ENCODE measurements around the gene SMG5. TPM values are rescaled to one million over a fixed set of nuclear protein-coding genes. Genes with fewer than 3 reads are reported as not detected.

The SMG5 gene
- total RNA-seq, 2 experiments from 2014 or later, result 51.6 to 56.1 TPM

DNA sequence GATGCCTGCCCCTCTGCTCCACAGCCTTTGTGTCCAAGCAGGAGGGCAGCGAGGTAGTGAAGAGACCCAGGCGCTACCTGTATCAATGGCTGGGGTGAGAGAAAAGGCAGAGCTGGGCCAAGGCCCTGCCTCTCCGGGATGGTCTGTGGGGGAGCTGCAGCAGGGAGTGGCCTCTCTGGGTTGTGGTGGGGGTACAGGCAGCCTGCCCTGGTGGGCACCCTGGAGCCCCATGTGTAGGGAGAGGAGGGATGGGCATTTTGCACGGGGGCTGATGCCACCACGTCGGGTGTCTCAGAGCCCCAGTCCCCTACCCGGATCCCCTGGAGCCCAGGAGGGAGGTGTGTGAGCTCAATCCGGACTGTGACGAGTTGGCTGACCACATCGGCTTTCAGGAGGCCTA is 39.9 kb downstream of the SMG5 start:
- TF ChIP-seq, protein P1, sequence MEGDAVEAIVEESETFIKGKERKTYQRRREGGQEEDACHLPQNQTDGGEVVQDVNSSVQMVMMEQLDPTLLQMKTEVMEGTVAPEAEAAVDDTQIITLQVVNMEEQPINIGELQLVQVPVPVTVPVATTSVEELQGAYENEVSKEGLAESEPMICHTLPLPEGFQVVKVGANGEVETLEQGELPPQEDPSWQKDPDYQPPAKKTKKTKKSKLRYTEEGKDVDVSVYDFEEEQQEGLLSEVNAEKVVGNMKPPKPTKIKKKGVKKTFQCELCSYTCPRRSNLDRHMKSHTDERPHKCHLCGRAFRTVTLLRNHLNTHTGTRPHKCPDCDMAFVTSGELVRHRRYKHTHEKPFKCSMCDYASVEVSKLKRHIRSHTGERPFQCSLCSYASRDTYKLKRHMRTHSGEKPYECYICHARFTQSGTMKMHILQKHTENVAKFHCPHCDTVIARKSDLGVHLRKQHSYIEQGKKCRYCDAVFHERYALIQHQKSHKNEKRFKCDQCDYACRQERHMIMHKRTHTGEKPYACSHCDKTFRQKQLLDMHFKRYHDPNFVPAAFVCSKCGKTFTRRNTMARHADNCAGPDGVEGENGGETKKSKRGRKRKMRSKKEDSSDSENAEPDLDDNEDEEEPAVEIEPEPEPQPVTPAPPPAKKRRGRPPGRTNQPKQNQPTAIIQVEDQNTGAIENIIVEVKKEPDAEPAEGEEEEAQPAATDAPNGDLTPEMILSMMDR (IDR thresholded peaks at IDR 0.05), result no peak
- Mint-ChIP-seq H3K27ac (no peak overlapping the region), H3K36me3 (ENCODE audit: low read depth) (peaks cover 31% of the 10 kb centered on the region), H3K4me3 (no peak overlapping the region), H3K27me3 (no peaks in the 10 kb centered on the region), H3K9me3 (no peaks in the 10 kb centered on the region), H3K4me1 (ENCODE audit: low read depth) (peaks cover 21% of the 10 kb centered on the region)
- DNase-seq, result no peak
- POLR2A ChIA-PET, result no interaction called here
- no peaks in the 10 kb centered on the region for H3K27me3 ChIP-seq (ENCODE audit: control insufficient read depth in 1 of 2, insufficient read depth in 2 of 2, low read length in 2 of 2)
- ATAC-seq (ENCODE audit: poor library complexity), result no peak
- CTCF ChIA-PET, result no interaction called here
- no peaks in the 10 kb centered on the region for H3K9me3 ChIP-seq (ENCODE audit: control insufficient read depth in 1 of 2, insufficient read depth in 1 of 2, low read length in 2 of 2)
- H3K4me3 ChIP-seq (ENCODE audit: low read length), result no peak overlapping the region
- H3K4me1 ChIP-seq (ENCODE audit: insufficient read depth, low read length), result peaks cover 20% of the 10 kb centered on the region
- intact Hi-C loops (cut with DNase I, micrococcal nuclease), result no loop called here
- peaks cover 26% of the 10 kb centered on the region for H3K36me3 ChIP-seq (ENCODE audit: insufficient read depth, low read length)
- H3K27ac ChIP-seq (ENCODE audit: low read depth in 1 of 2, low read length in 2 of 2), result no peak overlapping the region

GRCh38 chr1:156241926-156242325 is 40.7 kb downstream of the SMG5 start, which contains the start of gene BGLAP:
TSS of gene BGLAP (plus strand) at chr1:156242184. CDS start at chr1:156242232, 48 bp downstream.
- intact Hi-C loops (cut with DNase I, micrococcal nuclease), result no loop called here
- peaks cover 38% of the 10 kb centered on the region for H3K36me3 Mint-ChIP-seq (ENCODE audit: low read depth)

GRCh38 chr1:156241311-156241811 is 41.3 kb downstream of the SMG5 start:
- CTCF ChIA-PET, result interaction anchor here (1.2 kb wide), 1 partner anchor 16 kb away, joined by 5 read pairs; no protein-coding TSS in a partner anchor
- intact Hi-C loops (cut with DNase I, micrococcal nuclease), result no loop called here
- Histone ChIP-seq H3K4me3 (ENCODE audit: low read length) (no peak overlapping the region), H3K4me1 (ENCODE audit: insufficient read depth, low read length) (peaks cover 19% of the 10 kb centered on the region), H3K9me3 (ENCODE audit: control insufficient read depth in 1 of 2, insufficient read depth in 1 of 2, low read length in 2 of 2) (no peaks in the 10 kb centered on the region), H3K36me3 (ENCODE audit: insufficient read depth, low read length) (peaks cover 37% of the 10 kb centered on the region), H3K27me3 (ENCODE audit: control insufficient read depth in 1 of 2, insufficient read depth in 2 of 2, low read length in 2 of 2) (no peaks in the 10 kb centered on the region), H3K27ac (ENCODE audit: low read depth in 1 of 2, low read length in 2 of 2) (no peak overlapping the region)
- H3K9me3 Mint-ChIP-seq, result no peaks in the 10 kb centered on the region
- H3K36me3 Mint-ChIP-seq (ENCODE audit: low read depth), result peaks cover 43% of the 10 kb centered on the region
- TF ChIP-seq, protein P1 (IDR thresholded peaks at IDR 0.05), result no peak
- POLR2A ChIA-PET, result no interaction called here
- no peaks in the 10 kb centered on the region for H3K27me3 Mint-ChIP-seq
- peaks cover 19% of the 10 kb centered on the region for H3K4me1 Mint-ChIP-seq (ENCODE audit: low read depth)
- no peak overlapping the region for H3K4me3 Mint-ChIP-seq
- no peak for ATAC-seq (ENCODE audit: poor library complexity)
- no peak overlapping the region for H3K27ac Mint-ChIP-seq
- peak in 1 of 14 experiments; percentile 24 for DNase-seq

More at GRCh38 chr1:156241926-156242325, 40.7 kb downstream of the SMG5 start, which contains the start of gene BGLAP:
- H3K4me3 Mint-ChIP-seq, result no peak within 1 kb of the TSS
- Histone ChIP-seq H3K27ac (ENCODE audit: low read depth in 1 of 2, low read length in 2 of 2) (no peak within 1 kb of the TSS), H3K36me3 (ENCODE audit: insufficient read depth, low read length) (peaks cover 32% of the 10 kb centered on the region), H3K9me3 (ENCODE audit: control insufficient read depth in 1 of 2, insufficient read depth in 1 of 2, low read length in 2 of 2) (no peaks in the 10 kb centered on the region), H3K4me3 (ENCODE audit: low read length) (no peak within 1 kb of the TSS), H3K27me3 (ENCODE audit: control insufficient read depth in 1 of 2, insufficient read depth in 2 of 2, low read length in 2 of 2) (no peaks in the 10 kb centered on the region), H3K4me1 (ENCODE audit: insufficient read depth, low read length) (peaks cover 20% of the 10 kb centered on the region)
- DNase-seq (no peak), ATAC-seq (ENCODE audit: poor library complexity) (no peak)
- TF ChIP-seq, protein P1 (IDR thresholded peaks at IDR 0.05), result no peak
- no peaks in the 10 kb centered on the region for H3K9me3 Mint-ChIP-seq
- ChIA-PET CTCF (interaction anchor here (1.2 kb wide), 1 partner anchor 17 kb away, joined by 5 read pairs; no protein-coding TSS in a partner anchor), POLR2A (no interaction called here)
- H3K27me3 Mint-ChIP-seq, result no peaks in the 10 kb centered on the region
- H3K4me1 Mint-ChIP-seq (ENCODE audit: low read depth), result peaks cover 21% of the 10 kb centered on the region
- no peak within 1 kb of the TSS for H3K27ac Mint-ChIP-seq

Data from CD4-positive, alpha-beta T cell (primary cell).